SHP77 (cell line): ENCODE data around the gene GRAMD4.
"Not testable (repeated sequence)": the region's sequence is repeated elsewhere in the genome, so short reads cannot be mapped to it uniquely, and the experiment has no call there.

ENCODE experiments used
- DNase-seq, 2 experiments: peaks; one replicate each; lab custom pipeline; 2025; lab: John Stamatoyannopoulos, UW

The GRAMD4 gene

DNA sequence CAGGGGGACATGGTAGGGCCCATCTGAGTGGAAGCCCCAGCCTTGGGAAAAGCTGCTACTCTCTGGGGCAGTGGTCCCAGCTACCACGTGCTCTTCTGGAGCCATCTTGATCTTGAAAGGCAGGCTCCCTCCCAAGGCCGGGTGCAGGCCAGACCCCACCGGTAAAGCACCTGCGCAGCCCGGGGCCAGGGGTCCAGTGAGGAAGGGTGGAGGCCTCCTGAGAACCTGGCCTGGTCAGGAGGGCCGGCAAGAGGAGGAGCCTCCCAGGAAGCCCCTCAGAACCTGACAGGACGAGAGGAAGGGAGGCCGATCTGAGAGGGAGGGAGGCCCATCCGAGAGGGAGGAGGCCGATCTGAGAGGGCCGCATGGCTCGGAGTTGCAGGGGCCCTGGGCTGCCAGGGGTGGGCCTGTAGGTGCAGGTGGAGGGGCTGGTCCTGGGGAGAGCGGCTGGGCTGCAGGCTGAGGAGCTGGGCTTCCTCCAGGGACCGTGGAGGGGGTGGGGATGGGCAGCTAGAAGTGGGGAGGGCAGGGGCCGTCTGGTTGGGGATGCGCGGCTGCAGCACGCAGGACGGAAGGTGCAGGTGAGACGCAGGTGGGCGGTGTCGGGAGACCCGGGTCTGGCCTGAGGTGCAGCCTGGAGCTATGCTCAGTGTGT, 529 bp downstream of the GRAMD4 start:
- DNase-seq: no peak

GRCh38 chr22:46621243-46621930, 1.2 kb downstream of the GRAMD4 start:
- not testable (repeated sequence) for DNase-seq

GRCh38 chr22:46622081-46622521, 1.9 kb downstream of the GRAMD4 start:
- DNase-seq: peak; percentile 35 to 82

- DNase-seq: no peak
Observed at GRCh38 chr22:46625113-46625842, 5.1 kb downstream of the GRAMD4 start.

DNA sequence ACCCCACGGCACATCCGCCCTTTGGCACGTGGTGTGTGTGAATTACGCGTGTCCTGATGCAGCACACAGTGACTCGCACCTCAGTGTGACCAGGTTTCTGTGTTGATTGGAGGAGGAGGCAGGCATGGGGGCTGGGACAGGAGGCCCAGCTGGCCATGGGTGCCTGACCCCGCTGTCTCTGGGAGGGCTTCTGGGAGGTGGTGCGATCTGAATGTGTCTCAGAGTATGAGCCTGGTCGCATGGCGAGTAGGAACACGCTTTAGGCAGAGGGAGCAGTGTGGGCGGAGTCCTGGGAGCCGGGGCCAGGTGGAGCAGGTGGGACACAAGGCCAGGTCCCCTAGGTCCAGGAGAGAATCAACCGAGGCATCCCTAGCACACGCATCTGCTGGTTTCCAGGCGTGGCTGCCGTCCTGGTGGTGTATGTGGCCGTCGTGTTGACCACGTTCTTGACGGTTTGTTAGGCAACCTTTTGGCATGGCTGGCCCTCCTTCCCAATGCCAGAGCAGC, 5.7 kb downstream of the GRAMD4 start:
- DNase-seq: no peak

DNA sequence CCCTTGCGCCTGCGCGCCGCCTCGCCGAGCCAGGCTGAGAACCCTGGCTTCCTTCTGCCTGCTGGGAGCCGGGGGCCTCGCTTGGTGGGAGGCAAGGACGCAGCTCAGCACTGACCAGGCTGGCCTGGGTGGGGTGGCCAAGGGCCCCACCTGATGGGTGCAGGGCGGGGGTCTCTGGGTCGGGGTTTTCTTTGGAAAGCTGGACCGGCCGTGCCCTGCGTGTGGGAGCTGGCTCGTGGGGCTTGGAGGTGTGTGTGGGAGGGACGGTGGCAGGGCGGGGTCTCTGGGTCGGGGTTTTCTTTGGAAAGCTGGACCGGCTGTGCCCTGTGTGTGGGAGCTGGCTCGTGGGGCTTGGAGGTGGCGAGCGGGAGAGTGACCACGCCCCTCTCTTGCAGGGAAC, 6.2 kb downstream of the GRAMD4 start:
- DNase-seq: no peak

DNA sequence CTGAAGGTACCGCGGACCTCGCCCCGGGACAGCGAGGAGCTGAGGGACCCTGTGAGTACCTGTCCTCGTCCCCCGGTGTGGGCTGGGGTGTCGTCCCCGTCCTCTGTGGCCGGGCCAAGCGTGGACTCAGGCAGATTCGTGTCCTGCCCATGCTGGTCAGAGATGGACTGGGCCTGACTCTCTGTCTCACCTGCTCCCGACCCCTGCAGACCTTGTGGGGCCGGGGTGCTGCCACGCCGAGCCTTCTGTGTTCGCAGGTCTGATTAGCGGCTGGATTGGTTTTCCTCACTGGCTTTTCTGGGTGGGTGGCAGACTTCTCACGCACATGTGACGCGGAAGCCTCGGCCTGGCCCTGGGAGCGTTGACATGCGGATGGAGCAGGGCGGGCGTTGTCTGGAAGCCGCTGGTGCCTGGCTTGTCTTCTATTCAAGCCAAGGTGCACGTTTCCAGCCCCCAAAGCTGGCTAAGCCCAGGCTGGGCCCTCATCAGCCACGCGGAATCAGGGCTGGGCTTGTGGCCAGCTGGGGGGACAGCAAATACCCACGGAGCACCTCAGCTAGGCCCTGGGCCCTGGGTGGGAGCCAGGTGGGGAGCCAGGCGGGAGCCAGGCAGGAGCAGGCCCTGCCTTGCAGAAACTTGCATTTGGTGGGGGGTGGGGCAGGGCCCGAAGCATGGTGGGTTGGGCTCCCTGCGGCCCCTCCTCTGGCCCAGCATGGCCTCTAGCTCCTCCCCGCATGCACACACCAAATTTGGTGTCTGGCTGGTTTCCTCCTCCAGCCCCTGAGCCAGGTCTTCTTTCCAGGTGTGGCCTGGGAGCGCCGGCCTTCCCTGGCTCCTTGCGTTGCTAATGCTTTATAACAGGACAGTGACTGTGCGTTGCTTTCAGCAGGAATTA, 7.0 kb downstream of the GRAMD4 start:
- no peak for DNase-seq

DNA sequence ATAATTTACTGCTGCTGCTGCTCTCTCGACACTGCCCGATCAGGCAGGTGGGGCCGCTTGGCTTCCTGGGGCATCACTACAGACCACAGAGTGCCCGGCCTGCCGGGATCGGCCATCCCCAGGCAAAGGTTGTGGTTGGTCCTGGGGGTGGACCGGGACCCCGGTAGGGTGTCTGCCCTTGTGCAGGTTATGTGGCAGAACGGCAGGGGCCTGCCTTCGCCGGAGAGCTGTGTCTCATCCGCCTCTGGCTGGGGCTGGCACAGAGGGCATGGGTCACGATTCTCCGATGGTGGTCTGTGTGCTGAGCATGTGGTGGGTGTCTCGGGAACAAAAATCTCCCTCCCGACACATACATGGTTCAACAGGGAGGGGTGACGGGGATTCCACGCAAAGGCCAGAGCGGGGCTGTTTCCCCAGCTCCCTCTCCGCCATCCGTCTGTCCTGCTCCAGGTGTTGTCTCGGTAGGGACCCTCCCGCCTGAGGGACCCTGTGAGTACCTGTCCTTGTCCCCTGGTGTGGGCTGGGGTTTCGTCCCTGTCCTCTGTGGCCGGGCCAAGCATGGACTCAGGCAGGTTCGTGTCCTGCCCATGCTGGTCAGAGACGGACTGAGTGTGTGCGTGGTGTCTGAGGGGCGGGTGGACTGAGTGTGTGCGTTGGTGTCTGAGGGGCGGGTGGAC, 7.8 kb downstream of the GRAMD4 start:
- no peak for DNase-seq

- no peak for DNase-seq
Observed at GRCh38 chr22:46628756-46629155, 8.6 kb downstream of the GRAMD4 start.

DNA sequence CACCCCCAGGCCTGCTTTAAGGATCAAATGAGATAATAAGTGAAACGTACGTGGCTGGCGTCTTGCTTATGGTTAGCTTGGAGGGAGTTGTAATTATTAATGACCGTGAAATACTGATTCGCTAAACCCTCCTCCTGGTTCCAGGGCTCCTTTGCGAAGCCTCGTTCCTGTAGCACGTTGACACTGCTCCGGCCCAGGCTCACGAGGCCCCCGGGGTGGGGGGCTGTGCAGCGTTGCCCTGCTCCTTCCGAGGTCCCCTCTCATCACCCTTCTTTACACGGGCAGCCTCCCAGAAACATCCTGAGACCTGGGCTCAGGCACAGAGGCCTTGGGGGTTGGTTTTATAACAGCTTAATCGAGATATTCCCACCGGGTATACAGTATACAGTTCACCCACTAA, 9.1 kb downstream of the GRAMD4 start:
- no peak for DNase-seq

GRCh38 chr22:46631113-46631512, 10.9 kb downstream of the GRAMD4 start:
- no peak for DNase-seq

DNA sequence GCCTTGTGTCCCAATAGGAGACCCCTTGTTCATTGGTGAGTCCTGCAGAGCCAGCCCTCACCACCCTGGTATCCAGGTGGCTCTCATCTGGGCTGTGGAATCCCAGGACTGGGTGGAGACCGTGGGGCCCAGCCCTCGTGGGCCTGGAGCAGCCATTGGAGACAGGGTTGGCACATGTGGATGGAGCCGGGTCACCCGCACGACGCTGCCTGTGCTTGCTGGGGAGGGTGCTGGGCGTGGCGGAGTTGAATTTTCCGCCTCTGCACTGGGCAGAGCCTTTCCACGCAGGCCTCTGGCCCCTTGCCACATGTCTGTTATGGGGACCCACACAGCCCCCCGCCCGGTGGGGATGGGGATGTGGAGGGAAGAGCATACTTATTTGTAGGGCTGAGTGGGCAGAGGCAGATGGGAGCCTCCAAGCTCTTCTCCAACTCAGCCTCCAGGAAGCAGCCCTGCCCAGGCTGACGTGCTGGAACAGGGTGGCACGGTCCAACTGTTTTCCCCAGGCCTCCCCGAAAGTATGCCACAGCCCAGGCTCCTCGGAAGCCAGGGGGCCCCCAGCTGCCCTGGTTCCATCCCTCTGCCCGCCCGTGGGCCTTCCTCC, 12.6 kb downstream of the GRAMD4 start:
- no peak for DNase-seq

DNA sequence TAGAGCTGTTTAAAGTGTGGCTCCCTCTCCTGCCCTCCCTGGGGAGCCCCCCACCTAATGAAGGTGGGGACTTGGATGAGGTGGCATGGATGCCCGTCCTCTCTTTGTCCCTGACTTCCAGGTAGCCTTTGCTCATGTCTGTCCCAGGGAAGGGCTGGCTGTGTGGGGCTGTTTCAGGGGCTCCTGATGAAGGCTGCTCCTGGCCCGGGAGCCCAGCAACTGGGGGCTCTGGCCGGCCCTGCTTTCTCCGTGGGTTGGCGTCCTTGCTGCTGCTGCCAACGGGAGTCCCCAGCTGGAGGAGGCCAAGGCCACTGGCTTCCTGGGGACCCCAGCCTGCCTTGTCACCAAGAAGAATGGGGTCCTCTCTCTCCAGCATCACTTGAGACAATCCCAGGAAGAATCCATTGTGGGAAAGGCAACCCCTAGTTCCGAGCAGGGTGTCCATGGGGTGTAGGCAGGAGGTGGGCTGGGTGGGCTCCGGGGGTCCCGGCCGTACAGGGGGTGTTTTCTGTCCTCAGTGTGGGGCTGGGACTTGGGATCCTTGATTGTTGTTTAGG, 13.2 kb downstream of the GRAMD4 start:
- no peak for DNase-seq

GRCh38 chr22:46634011-46634699, 14.0 kb downstream of the GRAMD4 start:
- no peak for DNase-seq

- not testable (repeated sequence) for DNase-seq
Observed at GRCh38 chr22:46634973-46635685, 14.9 kb downstream of the GRAMD4 start.

DNA sequence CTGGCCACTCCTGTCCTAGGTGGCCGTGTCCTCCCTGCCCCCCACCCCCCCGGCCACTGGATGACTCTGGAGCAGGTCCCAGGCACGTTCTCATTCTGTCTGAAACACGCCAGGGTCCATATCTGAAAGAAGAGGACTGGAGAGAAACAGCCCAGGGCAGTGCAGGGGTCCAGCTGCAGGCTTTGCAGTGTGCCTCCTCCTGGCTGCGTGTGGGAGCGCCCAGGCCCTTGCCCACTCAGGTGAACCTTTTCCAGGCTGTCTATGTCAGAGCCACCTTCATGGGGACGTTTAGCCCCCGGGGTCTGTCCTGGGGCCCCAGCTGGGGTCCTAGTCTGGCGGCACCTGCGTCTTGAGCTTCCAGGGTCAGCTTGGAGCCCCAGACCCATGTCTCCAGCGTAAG, 15.6 kb downstream of the GRAMD4 start:
- DNase-seq: no peak

- no peak for DNase-seq
Observed at GRCh38 chr22:46636221-46637002, 16.2 kb downstream of the GRAMD4 start.
